ENCODE measurements around the gene RHOXF2. TPM values are rescaled to one million over a fixed set of nuclear protein-coding genes. Genes with fewer than 3 reads are reported as not detected.
"Not testable (repeated sequence)": the region's sequence is repeated elsewhere in the genome, so short reads cannot be mapped to it uniquely, and the experiment has no call there.

RHOXF2 gene
- total RNA-seq, 1 donor from 2014 or later: not detected

- DNase-seq (ENCODE audit: low spot score): not testable (repeated sequence)
Measured at GRCh38 chrX:120196626-120197283, 38.3 kb downstream of the RHOXF2 start.

- DNase-seq (ENCODE audit: low spot score): no peak
Measured at GRCh38 chrX:120200851-120201250, 42.4 kb downstream of the RHOXF2 start.

GRCh38 chrX:120205816-120206753 lies 47.7 kb downstream of the RHOXF2 start:
- no peak for DNase-seq (ENCODE audit: low spot score)

- DNase-seq (ENCODE audit: low spot score): no peak
Measured at GRCh38 chrX:120207009-120207605, 48.7 kb downstream of the RHOXF2 start.

GRCh38 chrX:120213438-120214265 lies 55.2 kb downstream of the RHOXF2 start:
- DNase-seq (ENCODE audit: low spot score): no peak

Other genes with a start within 250 kb of the RHOXF2 start
- gene NKAP, start 214.9 kb upstream of the RHOXF2 start, total RNA-seq: 6.1 TPM
- gene RHOXF2B, start 80.9 kb upstream of the RHOXF2 start, total RNA-seq: not detected
- 1.2 TPM for gene RHOXF1, start 42.7 kb upstream of the RHOXF2 start, total RNA-seq
- 9.9 TPM for gene ZBTB33, start 92.2 kb downstream of the RHOXF2 start, total RNA-seq
- gene TMEM255A, start 152.8 kb downstream of the RHOXF2 start, total RNA-seq: 1.00 TPM
- gene ATP1B4, start 203.5 kb downstream of the RHOXF2 start, total RNA-seq: not detected